ENCODE results near the gene ZNF670. TPM values are rescaled to one million over a fixed set of nuclear protein-coding genes. Genes with fewer than 3 reads are reported as not detected.

The ZNF670 gene
- polyA plus RNA-seq, 12 donors: 2.7 to 5.1 (median 3.0) TPM; not detected in 2

- DNase-seq: no peak
Observed at GRCh38 chr1:247105966-247106365, 27.4 kb upstream of the ZNF670 start.

DNA sequence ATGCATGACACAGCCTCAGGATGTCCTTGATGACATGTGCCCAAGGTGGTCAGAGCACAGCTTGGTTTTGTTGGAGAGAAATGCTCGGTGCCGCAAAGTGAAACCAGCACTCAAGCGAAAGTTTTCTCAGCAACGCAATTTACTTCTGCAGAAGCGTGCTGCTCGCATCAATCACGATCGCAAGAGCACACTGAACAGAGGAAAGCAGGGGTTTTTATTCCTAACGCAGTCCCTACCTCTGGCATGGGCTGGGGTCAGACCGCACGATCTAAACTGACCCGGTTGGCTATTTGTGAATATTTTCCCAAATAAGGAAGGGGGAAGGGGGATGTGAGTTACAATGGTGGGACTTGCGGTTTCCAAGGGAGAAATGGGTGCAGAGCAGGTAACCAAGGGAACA, 26.4 kb upstream of the ZNF670 start:
- DNase-seq: no peak

- DNase-seq: peak; percentile 97
Observed at GRCh38 chr1:247103859-247104591, 25.4 kb upstream of the ZNF670 start, which contains the start of gene ZNF669. ZNF669 (minus strand) TSS chr1:247104356; CDS start chr1:247104199, 157 bp downstream.

GRCh38 chr1:247102381-247102780, 23.8 kb upstream of the ZNF670 start:
- no peak for DNase-seq

- DNase-seq: no peak
Observed at GRCh38 chr1:247100676-247101279, 22.2 kb upstream of the ZNF670 start.

DNA sequence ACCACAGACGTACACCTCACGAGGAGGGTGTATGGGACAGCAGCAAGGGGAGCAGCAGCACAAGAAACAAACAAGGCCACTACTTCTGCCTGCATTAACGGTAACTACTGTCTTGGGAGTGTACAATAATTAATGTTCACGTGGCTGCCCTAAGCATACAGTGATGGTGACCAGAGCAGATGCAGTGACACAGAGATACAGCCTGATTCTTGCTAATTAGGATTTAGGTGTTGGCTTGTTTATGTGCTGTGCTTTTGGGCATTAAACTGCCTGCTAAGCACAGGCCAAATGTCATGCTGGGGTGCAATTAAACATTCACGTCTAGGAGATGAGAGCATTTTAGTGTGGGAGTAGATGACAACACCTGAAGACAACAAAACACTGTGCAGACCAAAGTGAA, 18.3 kb upstream of the ZNF670 start:
- no peak for DNase-seq

GRCh38 chr1:247096544-247096943, 17.9 kb upstream of the ZNF670 start:
- DNase-seq: no peak

GRCh38 chr1:247096112-247096511, 17.5 kb upstream of the ZNF670 start:
- DNase-seq: no peak

DNA sequence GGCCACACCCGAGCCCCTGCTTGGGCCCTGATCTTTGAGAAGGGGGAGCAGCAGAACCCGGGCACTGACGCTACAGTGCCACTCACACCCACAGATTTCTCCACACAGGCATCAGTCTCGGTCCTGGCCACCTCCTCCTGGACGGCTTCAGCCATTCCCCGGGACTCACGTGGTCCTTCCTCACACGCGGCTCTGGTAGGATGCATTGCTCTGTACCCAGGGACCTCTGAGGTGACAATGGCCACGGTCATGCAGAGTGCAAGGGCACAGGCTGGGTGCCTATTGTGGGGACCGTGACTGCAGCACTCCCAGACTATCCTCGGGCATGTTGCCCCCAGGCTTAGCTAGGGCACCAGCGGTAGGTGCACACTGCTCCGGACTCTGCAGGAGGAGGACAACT, 11.8 kb upstream of the ZNF670 start:
- no peak for DNase-seq

- no peak for DNase-seq
Observed at GRCh38 chr1:247089616-247090375, 11.2 kb upstream of the ZNF670 start.

- DNase-seq: no peak
Observed at GRCh38 chr1:247088967-247089366, 10.4 kb upstream of the ZNF670 start.

DNA sequence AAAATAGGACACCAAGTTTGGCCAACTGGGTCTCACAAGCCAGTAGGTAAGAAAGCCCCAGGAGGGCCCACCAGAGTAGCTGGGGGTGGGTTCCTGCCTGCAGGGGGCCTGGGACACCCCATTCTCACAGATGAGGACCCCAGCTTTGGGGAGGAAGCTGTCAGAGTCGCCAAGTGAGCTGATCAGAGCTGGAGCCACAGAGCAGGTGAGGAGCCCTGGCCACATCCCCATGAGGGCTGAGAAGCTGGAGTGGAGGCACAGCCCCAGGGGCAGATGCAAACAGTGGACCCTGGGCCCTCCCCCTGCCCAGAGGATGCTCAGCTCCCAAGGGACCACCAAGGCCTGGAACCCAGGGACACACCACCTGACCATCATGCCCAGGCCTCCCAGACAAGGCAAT, 8.6 kb upstream of the ZNF670 start:
- no peak for DNase-seq

GRCh38 chr1:247085310-247085709, 6.7 kb upstream of the ZNF670 start:
- no peak for DNase-seq

- DNase-seq: no peak
Observed at GRCh38 chr1:247084771-247085170, 6.2 kb upstream of the ZNF670 start.

GRCh38 chr1:247079141-247079874, 697 bp upstream of the ZNF670 start:
- no peak for DNase-seq

- DNase-seq: no peak
Observed at GRCh38 chr1:247077876-247078257, 744 bp downstream of the ZNF670 start.

DNA sequence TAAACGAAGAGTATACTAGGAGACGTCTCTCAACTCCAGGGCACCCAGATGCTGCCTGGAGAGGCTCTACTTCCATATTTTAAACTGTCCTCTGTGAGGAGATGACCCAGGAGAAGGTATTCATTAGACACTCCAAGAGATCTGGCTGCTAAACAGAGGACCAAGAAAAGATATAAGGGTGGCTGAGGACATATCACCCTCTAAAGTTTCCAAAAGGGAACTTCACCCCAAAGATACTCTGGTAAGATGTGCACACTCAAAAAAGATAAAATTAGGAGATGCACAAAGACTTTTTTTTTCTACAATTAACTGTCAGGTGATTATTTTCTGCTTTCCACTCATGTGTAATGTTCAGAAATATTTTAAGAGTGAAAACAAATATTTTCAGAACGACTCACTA, 1.4 kb downstream of the ZNF670 start:
- DNase-seq: no peak

GRCh38 chr1:247070645-247071044, 8.0 kb downstream of the ZNF670 start:
- no peak for DNase-seq

- DNase-seq: no peak
Observed at GRCh38 chr1:247064304-247064703, 14.3 kb downstream of the ZNF670 start.

DNA sequence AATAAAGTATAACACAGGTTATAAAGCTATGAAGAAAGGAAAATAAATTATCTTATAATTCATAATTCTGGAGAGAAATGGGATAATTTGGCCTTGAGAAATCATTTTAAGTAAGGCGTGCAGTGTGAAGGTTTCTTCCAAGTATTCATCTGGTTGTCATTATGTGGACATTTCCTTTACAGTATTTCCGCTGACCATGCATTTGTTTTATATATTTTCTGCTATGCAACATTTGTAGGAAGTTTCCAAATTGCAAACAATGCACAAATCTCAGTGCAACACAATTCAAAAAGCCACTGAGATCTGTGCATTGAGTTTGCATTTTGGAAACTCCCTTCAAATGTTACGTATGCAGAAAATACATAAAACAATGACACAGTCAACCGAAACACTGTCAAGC, 17.8 kb downstream of the ZNF670 start:
- DNase-seq: peak; percentile 33

- no peak for DNase-seq
Observed at GRCh38 chr1:247056071-247056470, 22.5 kb downstream of the ZNF670 start.

- no peak for DNase-seq
Observed at GRCh38 chr1:247054992-247055415, 23.6 kb downstream of the ZNF670 start.
